Sigmoid colon (tissue), 7 donors: ENCODE measurements around the gene ZNF217. TPM values are rescaled to one million over a fixed set of nuclear protein-coding genes. Genes with fewer than 3 reads are reported as not detected.
"Not testable (repeated sequence)": the region's sequence is repeated elsewhere in the genome, so short reads cannot be mapped to it uniquely, and the experiment has no call there.

ENCODE experiments used
- DNase-seq: peaks from one replicate; pipeline ENCODE4 v3.0.0-alpha.2; 2019
- H3K27ac ChIP-seq, 4 donors: fragments of 200-600 bp; sonication (generic); one replicate each; pipeline ENCODE4 v1.5.1; 2016 to 2019; ENCODE audit warnings: mild to moderate bottlenecking in 1 of 4
- H3K27me3 ChIP-seq, 3 donors: fragments of 200-600 bp; sonication (generic); one replicate each; pipeline ENCODE4 v1.5.1; 2019; ENCODE audit warnings: mild to moderate bottlenecking in 1 of 3
- H3K36me3 ChIP-seq, 4 donors: fragments of 200-600 bp; sonication (generic); one replicate each; pipeline ENCODE4 v1.5.1; 2016 to 2019
- H3K4me1 ChIP-seq, 4 donors: fragments of 200-600 bp; sonication (generic); one replicate each; pipeline ENCODE4 v1.5.1; 2017 to 2019
- H3K4me3 ChIP-seq, 4 donors: fragments of 200-600 bp; sonication (generic); one replicate each; pipeline ENCODE4 v1.5.1; 2017 to 2019; ENCODE audit warnings: mild to moderate bottlenecking in 2 of 4, moderate library complexity in 1 of 4
- H3K9me3 ChIP-seq, 4 donors: fragments of 200-600 bp in 3 of 4; sonication (generic) in 3 of 4; one replicate each; pipeline versions ENCODE4 v1.5.1 to v1.6.1; 2013 to 2019
- CTCF ChIP-seq, 4 experiments: fragments of 450-650 bp in 3 of 4; fragments of 200-600 bp in 1 of 4; IDR thresholded peaks; one replicate each; pipeline ENCODE4 v1.5.1; 2016 to 2019; ENCODE audit warnings: antibody characterized with exemption in 4 of 4, mild to moderate bottlenecking in 3 of 4, moderate library complexity in 2 of 4
- EP300 ChIP-seq, 4 donors: sonication (generic); formaldehyde crosslinking; IDR thresholded peaks; one replicate each; pipeline ENCODE4 v1.6.1; 2017; ENCODE audit warnings: antibody characterized with exemption in 4 of 4
- POLR2A ChIP-seq, 2 donors: fragments of 450-650 bp; IDR thresholded peaks; one replicate each; pipeline ENCODE4 v1.6.1; 2016; ENCODE audit warnings: antibody characterized with exemption in 2 of 2, mild to moderate bottlenecking in 2 of 2, moderate library complexity in 2 of 2
- POLR2AphosphoS5 ChIP-seq, 4 donors: sonication (generic); formaldehyde crosslinking; IDR thresholded peaks; one replicate each; pipeline ENCODE4 v1.6.1; 2017; ENCODE audit warnings: antibody characterized with exemption in 4 of 4
- WGBS, 2 donors: extraction: QIAGEN DNeasy Blood & Tissue Kit; methylation state at CpG; one replicate each; pipeline ENCODE4 v1.1.7; 2013; 5-methylcytosine and 5-hydroxymethylcytosine counted together
- intact Hi-C: fragments of 100-400 bp; cut with DNase I; formaldehyde crosslinking; loops from one replicate; pipeline ENCODE4 v1.15.1; 2023
- polyA plus RNA-seq, 3 donors: library from polyadenylated mRNA; stranded (reverse); fragments of 200-250 nt; gene quantifications; one replicate each; pipeline ENCODE4 v1.2.3, GENCODE V29; 2013
- total RNA-seq, 4 donors: library from RNA; depleted of rRNA; stranded (reverse); fragments of >200 nt; gene quantifications; one replicate each; pipeline ENCODE4 v1.1.0, GENCODE V29; 2016
- donor health status: healthy with polysubstance abuse.
- donor health status: Bipolar disorder and iron deficiency.
- donor health status: healthy.

Gene ZNF217
- total and polyA plus RNA-seq, 7 donors = 11.4 to 27.0 (median 18.4) TPM

GRCh38 chr20:53589321-53590065 is 4.1 kb downstream of the ZNF217 start:
- H3K4me1 ChIP-seq = peaks cover 0 to 22% (median 10%) of the 10 kb centered on the region in 4 donors
- TF ChIP-seq POLR2AphosphoS5 (IDR thresholded peaks at IDR 0.05) = peak in 1 of 4 donors; percentile 9
- H3K27me3 ChIP-seq, H3K9me3 ChIP-seq, DNase-seq, H3K36me3 ChIP-seq: not testable (repeated sequence)
- H3K4me3 ChIP-seq = peak overlapping the region in 1 of 4 donors; percentile 3
- 5 to 17% methylated on average over 12 of the region's 12 CpGs for WGBS, 2 donors
- intact Hi-C loops = loop anchor here (5.0 kb wide), 2 partner anchors 238 to 618 kb away; partner anchors contain the start of gene PFDN4
- peak overlapping the region; percentile 62 to 99 (median 81) for H3K27ac ChIP-seq

- Histone ChIP-seq H3K27ac (peak overlapping the region in 2 of 4 donors; percentile 18 to 79), H3K4me1 (peaks cover 0 to 28% (median 10%) of the 10 kb centered on the region in 4 donors)
- H3K9me3 ChIP-seq, H3K4me3 ChIP-seq, DNase-seq, H3K27me3 ChIP-seq, H3K36me3 ChIP-seq, intact Hi-C loops: not testable (repeated sequence)
- WGBS, 2 donors = 61 to 85% methylated on average over 1 of the region's 1 CpG
Measured at GRCh38 chr20:53587157-53587703, 6.4 kb downstream of the ZNF217 start.

GRCh38 chr20:53586640-53587039 is 7.0 kb downstream of the ZNF217 start:
- no peak for TF ChIP-seq EP300 (IDR thresholded peaks at IDR 0.05)
- no peak for TF ChIP-seq POLR2AphosphoS5 (IDR thresholded peaks at IDR 0.05)
- TF ChIP-seq CTCF (IDR thresholded peaks at IDR 0.05) = no peak
- TF ChIP-seq POLR2A (IDR thresholded peaks at IDR 0.05) = no peak
- H3K27me3 ChIP-seq = no peaks in the 10 kb centered on the region
- H3K36me3 ChIP-seq = peaks cover 7 to 10% (median 8%) of the 10 kb centered on the region in 4 donors
- DNase-seq = no peak
- intact Hi-C loops = no loop called here
- H3K4me3 ChIP-seq = no peak overlapping the region
- H3K27ac ChIP-seq = peak overlapping the region in 2 of 4 donors; percentile 18 to 79
- WGBS, 2 donors = 4 to 35% methylated on average over 6 of the region's 6 CpGs
- H3K9me3 ChIP-seq = no peaks in the 10 kb centered on the region
- H3K4me1 ChIP-seq = peaks cover 0 to 28% (median 11%) of the 10 kb centered on the region in 4 donors

- peaks cover 0 to 29% (median 15%) of the 10 kb centered on the region in 4 donors for H3K4me1 ChIP-seq
- peak overlapping the region; percentile 38 to 79 (median 44) for H3K27ac ChIP-seq
- WGBS, 2 donors = 42 to 64% methylated on average over 5 of the region's 5 CpGs
- peaks cover 7 to 14% (median 12%) of the 10 kb centered on the region in 4 donors for H3K36me3 ChIP-seq
- DNase-seq, intact Hi-C loops, H3K4me3 ChIP-seq, H3K9me3 ChIP-seq, H3K27me3 ChIP-seq: not testable (repeated sequence)
- peak in 1 of 2 donors; percentile 17 for TF ChIP-seq POLR2A (IDR thresholded peaks at IDR 0.05)
- TF ChIP-seq CTCF (IDR thresholded peaks at IDR 0.05) = peak in 1 of 4 experiments; percentile 12
Measured at GRCh38 chr20:53585910-53586309, 7.7 kb downstream of the ZNF217 start.

GRCh38 chr20:53585004-53585569 is 8.6 kb downstream of the ZNF217 start:
- DNase-seq, H3K4me3 ChIP-seq, intact Hi-C loops, H3K27me3 ChIP-seq, H3K9me3 ChIP-seq: not testable (repeated sequence)
- Histone ChIP-seq H3K36me3 (peaks cover 7 to 14% (median 12%) of the 10 kb centered on the region in 4 donors), H3K27ac (peak overlapping the region; percentile 38 to 79 (median 44)), H3K4me1 (peaks cover 0 to 33% (median 23%) of the 10 kb centered on the region in 4 donors)
- whole genome bisulfite sequencing, 2 donors = 73 to 78% methylated on average over 6 of the region's 6 CpGs

- Histone ChIP-seq H3K4me1 (peaks cover 0 to 38% (median 29%) of the 10 kb centered on the region in 4 donors), H3K36me3 (peaks cover 7 to 14% (median 12%) of the 10 kb centered on the region in 4 donors), H3K27ac (peak overlapping the region; percentile 22 to 79 (median 54))
- H3K27me3 ChIP-seq, H3K4me3 ChIP-seq, DNase-seq, H3K9me3 ChIP-seq, intact Hi-C loops: not testable (repeated sequence)
- 37 to 47% methylated on average over 3 of the region's 3 CpGs for WGBS, 2 donors
Measured at GRCh38 chr20:53584550-53584913, 9.1 kb downstream of the ZNF217 start.

- Histone ChIP-seq H3K27ac (peak overlapping the region; percentile 44 to 79 (median 54)), H3K36me3 (peaks cover 7 to 14% (median 12%) of the 10 kb centered on the region in 4 donors), H3K4me1 (peaks cover 0 to 41% (median 35%) of the 10 kb centered on the region in 4 donors)
- intact Hi-C loops, H3K4me3 ChIP-seq, H3K27me3 ChIP-seq, DNase-seq, H3K9me3 ChIP-seq: not testable (repeated sequence)
- WGBS, 2 donors = 3 to 19% methylated on average over 3 of the region's 3 CpGs
Measured at GRCh38 chr20:53583660-53584549, 9.7 kb downstream of the ZNF217 start.
